Heart right ventricle (tissue), 16 donors: ENCODE data around the gene CRACR2B. TPM values are rescaled to one million over a fixed set of nuclear protein-coding genes. Genes with fewer than 3 reads are reported as not detected.

Experiments used
- ATAC-seq, 8 donors: fragments of 200-7000 bp; cut with Tn5 transposase; one replicate each; pipeline ENCODE4 v1.9.1; 2020; ENCODE audit warnings: mild to moderate bottlenecking in 8 of 8, moderate library complexity in 8 of 8, moderate number of reproducible peaks in 1 of 8
- DNase-seq, 2 donors: peaks; one replicate each; pipeline ENCODE4 v3.0.0-alpha.2; 2020
- H3K27ac ChIP-seq, 10 donors: fragments of 200-600 bp; sonication (generic) in 2 of 10; one replicate each; pipeline versions ENCODE4 v1.5.0 to v1.8.0; 2020 to 2022; ENCODE audit warnings: mild to moderate bottlenecking in 3 of 10
- H3K27me3 ChIP-seq, 7 donors: fragments of 200-600 bp; one replicate each; pipeline ENCODE4 v1.8.0; 2021 to 2022; ENCODE audit warnings: mild to moderate bottlenecking in 2 of 7
- H3K36me3 ChIP-seq, 9 donors: fragments of 200-600 bp; sonication (generic) in 1 of 9; one replicate each; pipeline versions ENCODE4 v1.5.0 to v1.8.0; 2020 to 2022; ENCODE audit warnings: mild to moderate bottlenecking in 2 of 9
- H3K4me1 ChIP-seq, 9 donors: fragments of 200-600 bp; sonication (generic) in 1 of 9; one replicate each; pipeline versions ENCODE4 v1.5.0 to v1.8.0; 2020 to 2022; ENCODE audit warnings: mild to moderate bottlenecking in 4 of 9
- H3K4me3 ChIP-seq, 10 donors: fragments of 200-600 bp; sonication (generic) in 2 of 10; one replicate each; pipeline versions ENCODE4 v1.5.0 to v1.8.0; 2020 to 2022; ENCODE audit warnings: mild to moderate bottlenecking in 7 of 10, moderate library complexity in 2 of 10
- H3K9me3 ChIP-seq, 11 donors: fragments of 200-600 bp in 10 of 11; sonication (generic) in 2 of 11; one replicate each; pipeline versions ENCODE4 v1.5.0 to v1.8.0; 2013 to 2022; ENCODE audit warnings: mild to moderate bottlenecking in 2 of 11, control low read depth in 1 of 11, moderate library complexity in 1 of 11
- WGBS, 2 donors: extraction: QIAGEN DNeasy Blood & Tissue Kit; methylation state at CpG; one replicate each; pipeline ENCODE4 v1.1.7; 2013; ENCODE audit warnings: inconsistent platforms in 1 of 2; 5-methylcytosine and 5-hydroxymethylcytosine counted together
- intact Hi-C, 10 donors: fragments of 100-400 bp; cut with DNase I; formaldehyde crosslinking; loops; one replicate each; pipeline versions ENCODE4 v1.11.1 to v1.14.2; 2022
- polyA plus RNA-seq, 2 donors: library from polyadenylated mRNA; stranded (reverse); fragments of 200-250 nt; gene quantifications; one replicate each; pipeline ENCODE4 v1.2.3, GENCODE V29; 2013
- total RNA-seq, 10 donors: library from RNA; stranded (reverse); fragmentation: NEBNext Ultra II Directional in 3 of 10; extraction: Animal tissue kit (Norgen Biotek cat#: 25700) in 3 of 10; gene quantifications; one replicate each; pipeline versions ENCODE4 v1.2.1 to v1.2.4, GENCODE V29; 2021 to 2023
- TF ChIP-seq, protein P1 (sequence below), 9 donors: fragments of 200-600 bp; sonication (generic) in 2 of 9; IDR thresholded peaks; one replicate each; pipeline versions ENCODE4 v1.5.0 to v1.8.0; 2021 to 2022; ENCODE audit warnings: antibody characterized with exemption in 9 of 9, mild to moderate bottlenecking in 5 of 9, moderate library complexity in 1 of 9
- donor health status: Arrhythmogenic right ventricular cardiomyopathy.
- donor health status: ischemic (EF 13 %, LVEDD 7.1; RV severe dilation, severe dysfunction).
- donor health status: healthy with polysubstance abuse.
- donor health status: DM: no; HTN: yes; CAD: no.
- donor health status: DM: no; HTN: no; CAD: no.
- donor health status: ischemic (EF 25% LVEDD 6.9; RV normal size, moderate dysfunction).
- donor health status: ischemic (EF 25% LVEDD 5.7; RV mildly dilated, moderate dysfunction).
- donor health status: healthy.
- donor health status: DM: yes; HTN: yes; CAD: no.
- donor health status: Ischemic cardiomyopathy.
- donor health status: ischemic (EF 35%, LVEDD 5.7; RV mildly dilated, moderate dysfunction).
- donor health status: nonischemic (EF 11% LVEDD 7.7; RV severe dilation, severe dysfunction).
- donor health status: DM: yes; HTN: yes; CAD: no.
- donor health status: PGD.
- donor health status: ischemic (EF 29% LVEDD 5.4; RV normal size, mild dysfunction).
- donor health status: nonischemic (EF 23%, LVEDD 6.1; RV moderate dilation, normal function).

CRACR2B gene
- total and polyA plus RNA-seq, 12 donors: 11.4 to 72.3 (median 17.0) TPM

DNA sequence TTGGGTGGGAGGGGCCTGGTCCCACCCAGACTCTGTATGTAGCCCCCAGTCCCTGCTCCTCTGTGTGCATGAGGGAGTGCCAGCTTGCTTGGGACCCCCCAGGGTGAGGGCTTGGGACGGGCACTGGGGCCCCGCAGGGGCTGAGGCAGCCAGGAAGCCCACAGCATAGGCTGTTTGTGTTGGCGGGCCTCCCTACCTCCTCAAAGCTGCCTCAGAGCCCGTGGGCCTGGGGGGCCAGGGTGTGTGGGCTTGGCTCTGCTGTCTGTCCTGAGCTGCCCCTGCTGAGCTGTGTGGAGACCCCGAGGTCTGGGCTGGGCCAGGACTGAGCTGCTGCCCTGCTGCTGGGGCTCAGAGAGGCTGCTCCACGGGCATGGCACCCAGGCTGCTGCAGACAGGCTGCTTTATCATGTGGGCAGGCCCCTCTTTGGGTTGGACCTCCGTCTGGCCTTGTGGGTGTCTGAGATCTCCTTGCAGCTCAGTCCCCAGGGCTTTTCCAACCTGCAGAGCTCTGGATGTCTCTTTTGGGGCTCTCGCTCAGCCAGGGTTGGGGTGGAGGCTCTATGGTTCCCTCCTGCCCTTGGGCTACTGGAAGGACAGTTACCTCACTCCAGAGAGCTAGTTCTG, 18.3 kb downstream of the CRACR2B start:
- Histone ChIP-seq H3K27ac (peak overlapping the region in 9 of 10 donors; percentile 94 to 100 (median 98)), H3K36me3 (peaks cover 0 to 16% (median 0%) of the 10 kb centered on the region in 9 donors), H3K27me3 (peaks cover 0 to 28% (median 0%) of the 10 kb centered on the region in 7 donors), H3K4me3 (no peak overlapping the region), H3K9me3 (no peaks in the 10 kb centered on the region), H3K4me1 (peaks cover 39 to 81% (median 72%) of the 10 kb centered on the region in 9 donors)
- DNase-seq (no peak), ATAC-seq (no peak)
- 53 to 59% methylated on average over 8 of the region's 8 CpGs for WGBS, 2 donors
- TF ChIP-seq, protein P1, sequence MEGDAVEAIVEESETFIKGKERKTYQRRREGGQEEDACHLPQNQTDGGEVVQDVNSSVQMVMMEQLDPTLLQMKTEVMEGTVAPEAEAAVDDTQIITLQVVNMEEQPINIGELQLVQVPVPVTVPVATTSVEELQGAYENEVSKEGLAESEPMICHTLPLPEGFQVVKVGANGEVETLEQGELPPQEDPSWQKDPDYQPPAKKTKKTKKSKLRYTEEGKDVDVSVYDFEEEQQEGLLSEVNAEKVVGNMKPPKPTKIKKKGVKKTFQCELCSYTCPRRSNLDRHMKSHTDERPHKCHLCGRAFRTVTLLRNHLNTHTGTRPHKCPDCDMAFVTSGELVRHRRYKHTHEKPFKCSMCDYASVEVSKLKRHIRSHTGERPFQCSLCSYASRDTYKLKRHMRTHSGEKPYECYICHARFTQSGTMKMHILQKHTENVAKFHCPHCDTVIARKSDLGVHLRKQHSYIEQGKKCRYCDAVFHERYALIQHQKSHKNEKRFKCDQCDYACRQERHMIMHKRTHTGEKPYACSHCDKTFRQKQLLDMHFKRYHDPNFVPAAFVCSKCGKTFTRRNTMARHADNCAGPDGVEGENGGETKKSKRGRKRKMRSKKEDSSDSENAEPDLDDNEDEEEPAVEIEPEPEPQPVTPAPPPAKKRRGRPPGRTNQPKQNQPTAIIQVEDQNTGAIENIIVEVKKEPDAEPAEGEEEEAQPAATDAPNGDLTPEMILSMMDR (IDR thresholded peaks at IDR 0.05): no peak
- intact Hi-C loops: loop anchor here in 6 of 10 donors (2.0 to 5.0 kb wide), 5 partner anchors 61 to 206 kb away; partner anchors contain the start of genes AP2A2 (in 1 of the 6) and CHID1 (in 1 of the 6)

DNA sequence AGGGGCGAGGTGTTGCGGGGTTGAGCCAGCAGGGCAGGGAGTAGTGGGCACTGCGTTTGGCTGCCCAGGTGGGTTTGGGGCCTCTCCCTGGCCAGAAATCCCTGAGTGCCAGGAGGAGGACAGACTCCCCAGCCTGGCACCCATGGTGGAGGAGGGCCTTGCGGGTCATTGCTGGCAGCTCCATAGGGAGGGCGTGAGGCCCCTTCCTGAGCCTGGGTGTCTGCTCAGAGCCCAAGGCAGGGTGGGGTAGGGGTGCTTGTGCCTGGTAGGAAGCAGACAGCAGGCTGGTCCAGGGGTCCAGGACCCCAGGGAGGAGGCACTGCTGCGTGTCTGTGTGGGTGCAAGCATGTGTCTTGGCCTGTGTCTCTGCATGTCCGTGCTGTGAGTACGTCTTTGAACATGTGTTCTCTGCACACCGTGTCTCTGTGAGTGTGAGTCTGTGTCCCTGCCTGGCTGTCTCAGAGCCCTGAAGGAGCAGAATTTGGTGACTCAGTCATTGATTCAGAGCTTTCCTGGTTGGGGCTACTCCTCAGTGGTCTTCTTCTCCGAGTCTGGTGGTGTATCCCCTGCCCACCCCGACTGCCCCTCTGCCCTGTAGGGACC, 18.9 kb downstream of the CRACR2B start:
- H3K27ac ChIP-seq: peak overlapping the region in 7 of 10 donors; percentile 94 to 100 (median 99)
- peaks cover 0 to 14% (median 0%) of the 10 kb centered on the region in 9 donors for H3K36me3 ChIP-seq
- 72 to 78% methylated on average over 11 of the region's 11 CpGs for WGBS, 2 donors
- intact Hi-C loops: loop anchor here in 6 of 10 donors (5.0 kb wide), 4 partner anchors 61 to 206 kb away; partner anchors contain the start of genes AP2A2 (in 1 of the 6) and CHID1 (in 1 of the 6)
- no peak overlapping the region for H3K4me3 ChIP-seq
- TF ChIP-seq, protein P1 (IDR thresholded peaks at IDR 0.05): no peak
- peaks cover 35 to 79% (median 68%) of the 10 kb centered on the region in 9 donors for H3K4me1 ChIP-seq
- peaks cover 0 to 28% (median 0%) of the 10 kb centered on the region in 7 donors for H3K27me3 ChIP-seq
- DNase-seq (no peak), ATAC-seq (no peak)
- H3K9me3 ChIP-seq: no peaks in the 10 kb centered on the region

DNA sequence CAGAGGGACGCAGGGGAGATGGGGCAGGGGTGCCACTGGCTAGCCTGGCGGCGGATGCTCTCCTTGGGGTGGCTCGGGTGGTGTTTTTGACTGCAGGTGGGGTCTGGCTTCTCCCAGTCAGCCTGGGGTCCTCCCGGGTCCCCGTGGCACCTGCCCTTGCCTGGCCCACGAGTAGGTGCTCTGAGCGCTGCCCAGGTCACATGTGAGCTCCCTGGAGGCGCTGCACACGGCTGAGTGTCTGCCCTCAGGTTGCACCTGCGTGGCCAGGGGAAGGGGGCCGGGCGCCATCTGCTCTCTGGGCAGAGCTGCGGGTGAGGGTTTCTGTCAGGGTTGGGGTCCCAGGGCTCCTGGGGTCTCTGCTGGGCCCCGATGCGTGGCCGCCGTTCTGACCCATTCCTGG, 20.2 kb downstream of the CRACR2B start:
- TF ChIP-seq, protein P1 (IDR thresholded peaks at IDR 0.05): no peak
- no peak for ATAC-seq
- H3K4me3 ChIP-seq: no peak overlapping the region
- 82 to 85% methylated on average over 18 of the region's 18 CpGs for WGBS, 2 donors
- no peak for DNase-seq
- peaks cover 0 to 28% (median 0%) of the 10 kb centered on the region in 7 donors for H3K27me3 ChIP-seq
- H3K4me1 ChIP-seq: peaks cover 34 to 88% (median 65%) of the 10 kb centered on the region in 9 donors
- H3K9me3 ChIP-seq: no peaks in the 10 kb centered on the region
- intact Hi-C loops: loop anchor here in 8 of 10 donors (1.0 to 5.0 kb wide), 6 partner anchors 59 to 204 kb away; partner anchors contain the start of genes AP2A2 (in 1 of the 8) and CHID1 (in 1 of the 8)
- H3K36me3 ChIP-seq: peaks cover 0 to 14% (median 0%) of the 10 kb centered on the region in 9 donors
- no peak overlapping the region for H3K27ac ChIP-seq

DNA sequence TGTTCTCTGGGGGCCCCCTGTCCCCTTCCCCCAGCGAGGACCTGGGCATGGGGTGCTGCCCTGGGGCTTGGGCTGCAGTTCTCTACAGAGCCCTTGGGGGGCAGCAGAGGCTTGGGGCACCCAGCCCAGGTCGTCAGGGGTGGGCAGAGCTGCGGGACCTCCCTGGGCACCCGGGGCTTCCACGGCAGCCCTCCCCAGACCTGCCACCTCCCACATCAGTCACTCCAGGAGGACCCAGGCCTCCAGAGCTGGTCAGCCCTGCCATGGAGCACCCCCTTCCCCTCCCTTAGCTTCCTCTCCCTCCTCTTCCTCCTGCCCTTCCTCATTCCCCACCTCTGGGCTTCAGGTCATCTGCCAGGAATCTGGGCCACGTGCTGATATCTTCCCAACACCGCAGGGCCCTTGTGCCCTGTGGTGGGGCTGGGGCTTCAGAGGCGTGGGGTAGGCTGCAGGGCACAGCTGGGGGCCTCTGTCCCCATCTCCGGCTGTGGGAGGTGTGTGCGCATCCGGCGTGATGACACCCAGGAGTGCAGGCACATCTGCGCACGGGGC, 20.7 kb downstream of the CRACR2B start:
- Histone ChIP-seq H3K4me3 (peak overlapping the region in 1 of 10 donors; percentile 12), H3K36me3 (peaks cover 0 to 14% (median 0%) of the 10 kb centered on the region in 9 donors), H3K4me1 (peaks cover 34 to 90% (median 61%) of the 10 kb centered on the region in 9 donors), H3K9me3 (no peaks in the 10 kb centered on the region), H3K27ac (no peak overlapping the region), H3K27me3 (peaks cover 0 to 28% (median 0%) of the 10 kb centered on the region in 7 donors)
- 33 to 38% methylated on average over 13 to 14 of the region's 14 CpGs for WGBS, 2 donors
- peak in 1 of 8 donors; percentile 6 for ATAC-seq
- intact Hi-C loops: loop anchor here in 8 of 10 donors (1.0 to 5.0 kb wide), 6 partner anchors 59 to 204 kb away; partner anchors contain the start of genes AP2A2 (in 1 of the 8) and CHID1 (in 1 of the 8)
- DNase-seq: peak in 1 of 2 donors; percentile 63
- TF ChIP-seq, protein P1 (IDR thresholded peaks at IDR 0.05): peak; percentile 77 to 96 (median 87)
